HFFc6 (cell line): ENCODE measurements around the gene MNX1. TPM values are rescaled to one million over a fixed set of nuclear protein-coding genes. Genes with fewer than 3 reads are reported as not detected.

ENCODE experiments used
- DNase-seq: peaks from one replicate; pipeline ENCODE4 v3.0.0-alpha.2; 2018
- H3K27ac Mint-ChIP-seq: 2 replicates; pipeline ENCODE4 v1.8.0; 2020; ENCODE audit warnings: mild to moderate bottlenecking, mixed read lengths
- H3K27me3 Mint-ChIP-seq: 2 replicates; pipeline ENCODE4 v1.8.0; 2021; ENCODE audit warnings: mild to moderate bottlenecking, moderate library complexity, mixed read lengths; ENCODE audit not compliant: insufficient read depth
- H3K36me3 Mint-ChIP-seq: 2 replicates; pipeline ENCODE4 v1.8.0; 2021; ENCODE audit warnings: low read depth, mixed read lengths
- H3K4me1 Mint-ChIP-seq: 2 replicates; pipeline ENCODE4 v1.8.0; 2020; ENCODE audit warnings: low read depth, mixed read lengths
- H3K4me3 Mint-ChIP-seq: 2 replicates; pipeline ENCODE4 v1.8.0; 2020; ENCODE audit warnings: mild to moderate bottlenecking, moderate library complexity, mixed read lengths
- H3K9me3 Mint-ChIP-seq: 2 replicates; pipeline ENCODE4 v1.8.0; 2020; ENCODE audit warnings: mild to moderate bottlenecking, mixed read lengths
- total RNA-seq, 6 experiments: library from RNA; stranded (reverse); fragmentation: NEBNext Ultra II Directional; extraction: Animal tissue kit (Norgen Biotek cat#: 25700); gene quantifications; 2 replicates in 1 of 6; 3 replicates in 5 of 6; pipeline ENCODE4 v1.2.3, GENCODE V29; 2021
- TF ChIP-seq, protein P1 (sequence below): fragments of 200-600 bp; sonication (generic); IDR thresholded peaks from 2 replicates; pipeline ENCODE4 v1.5.0; 2021; ENCODE audit warnings: antibody characterized with exemption, mild to moderate bottlenecking

MNX1 gene
- total RNA-seq, 6 experiments from 2014 or later = not detected

GRCh38 chr7:157012113-157012547, 1.7 kb upstream of the MNX1 start:
- Mint-ChIP-seq H3K4me1 (no peaks in the 10 kb centered on the region), H3K27me3 (peaks cover 68% of the 10 kb centered on the region), H3K36me3 (no peaks in the 10 kb centered on the region), H3K4me3 (no peak overlapping the region), H3K27ac (no peak overlapping the region), H3K9me3 (no peaks in the 10 kb centered on the region)
- TF ChIP-seq, protein P1, sequence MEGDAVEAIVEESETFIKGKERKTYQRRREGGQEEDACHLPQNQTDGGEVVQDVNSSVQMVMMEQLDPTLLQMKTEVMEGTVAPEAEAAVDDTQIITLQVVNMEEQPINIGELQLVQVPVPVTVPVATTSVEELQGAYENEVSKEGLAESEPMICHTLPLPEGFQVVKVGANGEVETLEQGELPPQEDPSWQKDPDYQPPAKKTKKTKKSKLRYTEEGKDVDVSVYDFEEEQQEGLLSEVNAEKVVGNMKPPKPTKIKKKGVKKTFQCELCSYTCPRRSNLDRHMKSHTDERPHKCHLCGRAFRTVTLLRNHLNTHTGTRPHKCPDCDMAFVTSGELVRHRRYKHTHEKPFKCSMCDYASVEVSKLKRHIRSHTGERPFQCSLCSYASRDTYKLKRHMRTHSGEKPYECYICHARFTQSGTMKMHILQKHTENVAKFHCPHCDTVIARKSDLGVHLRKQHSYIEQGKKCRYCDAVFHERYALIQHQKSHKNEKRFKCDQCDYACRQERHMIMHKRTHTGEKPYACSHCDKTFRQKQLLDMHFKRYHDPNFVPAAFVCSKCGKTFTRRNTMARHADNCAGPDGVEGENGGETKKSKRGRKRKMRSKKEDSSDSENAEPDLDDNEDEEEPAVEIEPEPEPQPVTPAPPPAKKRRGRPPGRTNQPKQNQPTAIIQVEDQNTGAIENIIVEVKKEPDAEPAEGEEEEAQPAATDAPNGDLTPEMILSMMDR = no peak
- no peak for DNase-seq

DNA sequence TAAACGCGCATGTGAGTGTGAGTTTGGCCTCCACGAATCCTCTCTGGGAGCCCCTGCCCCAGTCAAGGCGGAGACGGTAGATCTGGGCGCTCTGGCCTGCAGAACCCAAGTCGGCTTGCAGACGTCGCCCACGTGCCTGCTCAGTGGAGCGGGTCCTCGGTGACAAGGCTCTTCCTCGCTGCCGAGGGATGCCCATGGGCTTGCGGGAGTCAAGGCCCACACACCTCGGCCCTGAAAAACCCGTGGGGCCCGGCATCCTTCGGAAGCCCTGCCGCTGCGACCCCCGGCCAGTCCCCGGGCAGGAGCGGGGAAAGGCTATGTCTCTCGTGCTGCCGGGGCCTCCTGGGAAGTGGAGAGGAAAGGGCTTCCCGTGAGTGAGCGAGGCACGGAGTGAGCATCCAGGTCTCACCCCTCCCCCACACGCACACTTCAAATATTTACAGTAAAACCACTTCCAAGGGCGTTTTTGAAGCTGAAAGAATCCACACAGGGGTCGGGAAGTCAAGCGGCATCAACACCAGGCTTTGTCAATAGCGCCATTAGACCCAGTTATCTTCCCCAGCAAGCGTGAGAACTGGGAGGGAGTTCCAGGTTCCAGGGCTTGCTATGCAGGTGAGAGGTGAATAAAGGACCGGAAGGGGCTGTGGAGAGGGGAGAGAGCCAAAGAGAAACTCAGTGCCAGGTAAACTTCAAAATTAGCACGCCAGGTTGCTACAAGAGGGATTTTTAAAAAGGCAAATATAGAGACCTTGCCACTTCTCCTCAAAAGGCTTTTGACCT, 1.1 kb upstream of the MNX1 start:
- H3K27ac Mint-ChIP-seq = no peak overlapping the region

DNA sequence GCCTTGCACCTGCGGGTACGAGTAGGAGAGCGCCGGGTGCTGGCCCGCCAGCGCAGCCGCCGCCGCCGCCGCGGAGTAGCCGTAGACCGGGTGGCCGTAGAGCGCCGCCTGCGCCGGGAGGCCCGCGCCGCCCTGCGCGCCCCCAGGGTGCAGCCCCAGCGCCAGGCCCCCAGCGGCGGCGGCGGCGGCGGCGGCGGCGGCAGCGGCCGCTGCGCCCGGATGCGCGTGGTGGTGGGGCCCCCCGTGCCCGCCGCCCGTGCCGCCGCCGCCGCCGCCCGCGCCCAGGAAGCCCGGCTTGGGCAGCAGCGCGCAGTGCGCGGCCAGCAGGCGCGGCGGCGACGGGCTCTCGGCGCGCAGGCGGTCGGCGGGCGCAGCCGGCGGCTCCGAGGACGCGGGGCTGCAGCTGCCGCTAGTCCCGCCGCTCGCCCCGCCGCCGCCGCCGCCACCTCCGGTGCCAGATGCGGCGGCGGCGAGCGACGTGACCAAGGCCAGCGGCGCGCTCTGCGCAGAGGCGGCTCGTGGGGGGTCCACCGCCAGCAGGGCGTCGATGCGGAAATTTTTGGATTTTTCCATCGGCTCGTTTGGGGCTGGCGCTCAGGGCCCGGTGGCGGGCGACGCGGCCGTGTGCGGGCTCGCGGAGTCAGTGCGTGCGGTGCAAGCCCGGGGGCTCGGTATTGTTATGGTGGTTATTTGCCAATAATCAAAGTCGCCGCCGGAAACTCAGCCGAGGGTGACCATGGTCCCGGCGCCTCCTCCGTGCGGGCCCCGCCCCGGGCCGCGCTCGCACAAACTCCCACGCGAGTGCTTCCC, 480 bp downstream of the MNX1 start:
- no peak overlapping the region for H3K4me3 Mint-ChIP-seq

More for the DNA sequence above, 1.1 kb upstream of the MNX1 start:
- Mint-ChIP-seq H3K4me1 (no peaks in the 10 kb centered on the region), H3K27me3 (peaks cover 66% of the 10 kb centered on the region), H3K36me3 (no peaks in the 10 kb centered on the region), H3K9me3 (no peaks in the 10 kb centered on the region), H3K4me3 (no peak overlapping the region)
- DNase-seq = no peak
- TF ChIP-seq, protein P1 = no peak

DNA sequence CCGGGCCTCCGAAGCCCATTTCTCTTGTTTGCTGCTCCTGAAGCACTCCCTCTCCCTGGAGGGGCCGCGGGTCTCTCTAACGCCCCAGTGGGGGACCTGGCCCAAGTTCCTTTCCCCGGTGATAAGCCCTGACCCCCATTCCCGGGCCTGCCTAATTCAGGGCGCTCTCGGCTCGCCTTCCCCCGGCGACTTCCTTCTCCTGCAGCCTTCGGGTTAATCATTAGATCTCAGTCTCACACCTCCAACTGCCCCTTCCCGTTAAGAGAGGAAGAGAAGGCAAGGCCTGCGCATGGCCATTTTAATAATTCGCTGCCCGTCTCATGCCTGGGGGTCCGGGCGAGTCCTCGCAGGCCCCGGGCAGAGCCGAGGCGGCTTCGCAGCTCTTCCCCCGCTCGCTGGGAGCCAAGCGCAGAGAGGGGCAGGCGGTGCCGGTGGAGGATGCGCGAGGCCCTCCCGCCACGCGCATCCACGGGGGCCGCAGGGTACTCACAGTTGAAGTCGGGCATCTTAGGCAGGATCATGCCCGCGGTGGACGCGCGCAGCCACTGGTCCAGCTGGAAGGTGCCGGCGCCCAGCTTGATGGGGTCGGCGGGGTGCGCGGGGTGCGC, 1.2 kb downstream of the MNX1 start:
- DNase-seq = no peak
- Mint-ChIP-seq H3K4me1 (no peaks in the 10 kb centered on the region), H3K27ac (no peak overlapping the region), H3K36me3 (no peaks in the 10 kb centered on the region), H3K4me3 (no peak overlapping the region), H3K9me3 (no peaks in the 10 kb centered on the region), H3K27me3 (peaks cover 56% of the 10 kb centered on the region)
- TF ChIP-seq, protein P1 = no peak

More for the DNA sequence above, 480 bp downstream of the MNX1 start:
- no peak for DNase-seq
- Mint-ChIP-seq H3K36me3 (no peaks in the 10 kb centered on the region), H3K27me3 (peaks cover 58% of the 10 kb centered on the region), H3K4me1 (no peaks in the 10 kb centered on the region), H3K27ac (no peak overlapping the region), H3K9me3 (no peaks in the 10 kb centered on the region)
- TF ChIP-seq, protein P1 = no peak

DNA sequence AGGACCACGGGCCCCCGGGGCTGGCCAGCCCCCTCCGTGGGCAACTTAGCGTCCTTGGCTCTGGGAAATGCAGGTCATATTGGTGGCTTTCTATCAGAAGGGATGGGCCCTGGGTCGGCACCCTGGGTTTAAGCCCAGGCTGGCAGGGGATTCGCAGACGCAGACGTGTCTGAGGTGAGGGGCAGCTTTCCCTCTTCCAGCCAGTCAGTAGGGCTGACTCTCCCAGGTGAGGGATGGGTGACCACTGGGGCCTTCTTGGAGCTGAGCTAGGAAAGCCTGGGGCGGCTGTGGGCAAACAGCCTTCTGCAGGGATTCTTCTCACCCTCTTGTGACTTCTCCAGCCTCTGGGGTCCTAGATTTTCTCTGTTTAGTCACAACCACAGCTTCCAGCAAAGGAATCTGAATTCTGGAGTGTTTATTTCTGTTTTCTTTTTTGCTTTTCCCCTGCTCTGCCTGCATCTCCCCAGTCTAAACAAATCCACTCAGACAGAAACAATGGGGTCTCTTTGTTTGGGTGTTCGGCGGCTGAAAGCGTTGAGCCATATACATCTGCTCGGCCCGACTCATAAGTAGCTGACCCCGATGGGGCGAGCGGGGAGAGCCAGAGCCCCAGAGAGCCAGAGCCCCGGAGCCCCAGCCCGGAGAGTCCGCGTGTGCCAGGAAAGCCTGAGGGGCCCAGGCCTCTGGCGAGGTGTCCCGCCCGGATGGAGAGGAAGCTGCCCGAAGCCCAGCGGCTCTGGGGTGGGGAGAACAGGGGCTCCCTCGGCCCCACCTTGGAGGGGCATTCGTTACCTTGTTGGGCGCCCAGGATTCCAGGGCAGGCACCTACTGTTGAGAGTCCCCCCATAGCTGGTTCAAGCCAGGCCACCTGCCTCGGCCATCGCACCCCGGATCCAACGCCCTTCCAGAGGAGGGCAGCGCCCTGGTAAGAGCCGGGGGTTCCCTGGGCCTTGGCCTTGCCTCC, 2.0 kb downstream of the MNX1 start:
- Mint-ChIP-seq H3K9me3 (no peaks in the 10 kb centered on the region), H3K4me1 (no peaks in the 10 kb centered on the region), H3K4me3 (no peak overlapping the region), H3K36me3 (no peaks in the 10 kb centered on the region), H3K27me3 (peaks cover 56% of the 10 kb centered on the region), H3K27ac (no peak overlapping the region)
- DNase-seq = no peak
- TF ChIP-seq, protein P1 = no peak
